Hematopoietic multipotent progenitor cell treated with erythropoietin and hydrocortisone succinate and interleukin-3 and kit ligand, for 4 days (in vitro differentiated cells): ENCODE measurements around the gene KIFC1.

ENCODE experiments used
- DNase-seq: peaks from one replicate; pipeline ENCODE4 v3.0.0-alpha.2; 2015

KIFC1 gene

GRCh38 chr6:33412140-33413009, 20.8 kb downstream of the KIFC1 start:
- no peak for DNase-seq

DNA sequence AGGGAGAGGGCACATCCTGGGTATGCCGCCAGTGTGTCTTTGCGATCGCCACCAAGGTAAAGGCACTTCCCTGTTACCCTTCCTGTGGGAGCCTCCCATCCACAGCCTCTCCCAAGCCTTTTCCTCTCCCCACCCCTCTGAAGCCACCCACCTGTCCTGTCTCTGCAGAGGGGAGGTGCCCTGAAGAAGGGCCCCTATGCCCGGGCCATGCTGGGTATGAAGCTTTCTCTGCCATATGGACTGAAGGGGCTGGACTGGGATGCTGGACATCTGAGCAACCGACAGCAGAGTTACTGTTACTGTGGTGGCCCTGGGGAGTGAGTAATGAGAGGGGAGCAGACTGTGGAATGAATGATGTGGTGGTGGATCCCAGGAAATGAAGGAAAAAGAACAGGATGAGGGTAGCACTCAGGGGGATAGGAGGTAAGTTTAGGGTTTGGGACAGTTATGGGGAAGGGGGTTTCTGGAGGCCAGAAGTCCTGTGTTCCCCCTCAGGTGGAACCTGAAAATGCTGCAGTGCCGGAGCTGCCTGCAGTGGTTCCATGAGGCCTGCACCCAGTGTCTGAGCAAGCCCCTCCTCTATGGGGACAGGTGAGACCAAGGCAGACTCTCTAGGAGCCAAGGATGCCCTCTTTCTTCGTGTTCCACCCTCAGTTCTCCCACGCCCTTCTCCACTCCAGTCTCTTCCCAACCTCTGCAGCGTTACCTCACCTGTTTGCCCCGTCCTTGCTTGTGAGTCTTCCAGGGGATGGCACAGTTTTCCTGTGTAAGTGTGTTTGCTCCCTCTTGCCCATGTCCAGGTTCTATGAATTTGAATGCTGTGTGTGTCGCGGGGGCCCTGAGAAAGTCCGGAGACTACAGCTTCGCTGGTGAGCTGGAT, 21.9 kb downstream of the KIFC1 start:
- no peak for DNase-seq

DNA sequence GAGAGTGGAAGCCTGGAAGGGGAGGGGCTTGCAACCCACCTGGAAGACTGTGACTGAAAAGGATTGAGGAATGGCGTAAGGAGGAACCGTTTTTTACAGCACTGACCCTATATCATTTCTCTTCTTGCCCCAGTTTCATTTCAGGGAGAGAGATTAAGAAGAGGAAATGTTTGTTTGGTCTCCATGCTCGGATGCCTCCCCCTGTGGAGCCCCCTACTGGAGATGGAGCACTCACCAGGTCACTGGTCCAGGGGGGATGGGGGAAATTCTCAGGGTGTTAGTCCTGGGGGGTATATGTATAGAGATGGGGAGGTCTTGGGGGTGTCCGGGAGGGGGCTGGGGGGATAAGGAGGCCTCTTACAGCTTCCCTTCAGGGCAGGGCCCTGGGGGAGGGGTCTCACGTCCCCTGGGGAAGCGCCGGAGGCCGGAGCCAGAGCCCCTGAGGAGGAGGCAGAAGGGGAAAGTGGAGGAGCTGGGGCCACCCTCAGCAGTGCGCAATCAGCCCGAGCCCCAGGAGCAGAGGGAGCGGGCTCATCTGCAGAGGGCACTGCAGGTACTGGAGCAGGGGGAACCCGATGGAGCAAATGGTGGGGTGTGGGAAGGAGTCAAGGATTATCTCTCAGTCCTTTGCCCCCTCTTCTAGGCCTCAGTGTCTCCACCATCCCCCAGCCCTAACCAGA, 23.1 kb downstream of the KIFC1 start:
- DNase-seq = peak; percentile 69

- DNase-seq = no peak
Measured at GRCh38 chr6:33415831-33416230, 24.2 kb downstream of the KIFC1 start.

- DNase-seq = no peak
Measured at GRCh38 chr6:33416386-33417127, 24.9 kb downstream of the KIFC1 start.

- DNase-seq = no peak
Measured at GRCh38 chr6:33417128-33417902, 25.7 kb downstream of the KIFC1 start.

DNA sequence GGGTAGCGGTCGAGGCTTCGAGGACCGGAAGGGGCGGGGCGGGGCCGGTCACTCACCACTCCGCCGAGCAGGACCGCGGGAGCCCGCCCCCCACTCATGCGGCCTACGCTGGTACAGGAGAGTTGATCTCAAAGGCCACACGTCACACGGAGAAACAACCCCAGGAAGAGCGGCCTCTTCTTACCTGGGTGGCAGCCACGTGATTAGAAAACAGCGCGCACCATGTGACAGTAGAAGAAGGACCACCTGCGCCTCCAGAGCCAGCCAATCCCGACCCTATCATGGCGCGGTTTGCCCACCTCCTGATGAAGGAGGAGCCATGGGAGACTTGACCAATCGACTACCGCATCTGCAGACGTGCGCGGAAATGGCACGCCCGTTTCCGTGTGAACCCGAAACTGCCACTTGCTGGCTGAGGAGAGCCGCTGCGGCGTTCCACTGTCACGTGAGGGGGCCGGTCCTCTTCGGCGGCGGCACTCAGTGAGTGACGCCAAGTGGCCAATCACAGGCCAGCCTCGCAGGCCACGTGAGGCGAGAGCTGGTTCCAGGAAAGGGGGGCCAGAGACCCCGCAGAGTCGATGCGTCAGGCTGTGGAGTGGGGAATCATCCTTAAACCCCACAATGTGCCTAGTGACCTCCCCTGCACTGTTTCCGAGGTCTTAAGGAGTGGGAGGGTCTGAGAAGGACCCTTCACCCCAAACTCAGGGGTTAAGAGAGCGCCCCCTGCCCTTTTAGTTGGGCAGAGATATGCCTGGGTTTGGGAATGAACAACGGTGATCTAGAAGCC, 26.5 kb downstream of the KIFC1 start, which contains the start of gene CUTA:
Gene CUTA (minus strand): TSS at position 205 of the 787 bp plus-strand sequence. CDS start 107 bp downstream, at position 98.
- peak; percentile 100 for DNase-seq

GRCh38 chr6:33418690-33419291, 27.2 kb downstream of the KIFC1 start:
- no peak for DNase-seq

DNA sequence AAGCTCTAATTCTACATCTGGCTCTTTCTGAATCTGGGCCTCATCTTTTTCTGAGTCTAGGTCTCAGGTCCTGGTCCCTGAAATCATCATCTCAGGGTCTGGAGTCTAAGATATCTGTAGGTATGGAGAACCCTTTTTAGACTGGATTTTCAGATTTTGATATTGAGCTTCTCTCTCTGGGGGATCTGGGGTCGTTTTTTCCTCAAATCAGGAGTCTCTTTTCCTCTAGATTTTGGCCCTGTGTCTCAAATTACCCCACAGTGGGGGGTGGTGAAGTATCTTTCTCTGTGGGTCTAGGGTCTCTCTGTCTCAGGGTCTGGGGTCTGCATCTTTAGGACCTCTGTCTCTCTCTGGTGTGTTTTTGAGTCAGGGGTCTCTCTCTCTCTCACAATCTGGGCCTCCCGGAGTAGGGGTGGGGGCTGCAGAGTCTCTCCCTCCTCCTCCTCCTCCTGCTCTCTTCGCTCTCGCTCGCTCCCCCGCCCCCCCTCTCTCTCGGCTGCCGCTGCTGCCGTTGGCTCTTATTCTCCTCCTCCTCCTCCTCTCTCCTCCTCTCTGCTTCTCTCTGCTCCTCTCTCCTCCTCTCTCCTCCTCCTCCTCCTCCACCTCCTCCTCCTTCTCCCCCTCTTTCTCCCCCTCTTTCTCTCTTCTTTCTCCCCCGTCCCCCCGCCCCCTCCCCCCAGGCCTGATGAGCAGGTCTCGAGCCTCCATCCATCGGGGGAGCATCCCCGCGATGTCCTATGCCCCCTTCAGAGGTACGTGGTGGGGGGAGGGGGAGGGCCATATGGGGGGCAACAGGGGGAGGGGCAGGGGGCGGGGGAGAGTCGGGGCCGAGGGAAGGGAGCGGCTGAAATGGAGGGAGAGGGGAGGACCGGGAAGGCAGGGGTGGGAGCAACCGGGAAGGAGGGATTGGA, 28.2 kb downstream of the KIFC1 start, which contains the start of gene SYNGAP1:
Gene SYNGAP1 (plus strand): TSS at position 486 of the 911 bp plus-strand sequence. CDS start 200 bp downstream, at position 686.
- DNase-seq = peak; percentile 77

- peak; percentile 71 for DNase-seq
Measured at GRCh38 chr6:33420491-33421343, 29.1 kb downstream of the KIFC1 start.

DNA sequence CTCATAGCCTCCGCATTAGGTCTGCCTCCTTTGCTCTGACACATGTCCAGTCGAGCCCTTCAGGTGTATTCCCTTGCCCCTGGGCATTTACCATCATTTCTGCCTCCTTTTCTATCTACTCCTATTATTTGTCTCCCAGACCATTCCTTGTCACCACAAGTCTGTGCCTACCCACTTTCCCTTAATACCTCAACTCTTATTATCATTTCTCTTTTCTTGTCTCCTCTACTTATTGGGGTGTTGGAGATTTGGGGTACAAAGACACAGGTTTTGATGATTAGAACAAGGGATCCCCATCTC, 29.7 kb downstream of the KIFC1 start:
- DNase-seq = no peak

DNA sequence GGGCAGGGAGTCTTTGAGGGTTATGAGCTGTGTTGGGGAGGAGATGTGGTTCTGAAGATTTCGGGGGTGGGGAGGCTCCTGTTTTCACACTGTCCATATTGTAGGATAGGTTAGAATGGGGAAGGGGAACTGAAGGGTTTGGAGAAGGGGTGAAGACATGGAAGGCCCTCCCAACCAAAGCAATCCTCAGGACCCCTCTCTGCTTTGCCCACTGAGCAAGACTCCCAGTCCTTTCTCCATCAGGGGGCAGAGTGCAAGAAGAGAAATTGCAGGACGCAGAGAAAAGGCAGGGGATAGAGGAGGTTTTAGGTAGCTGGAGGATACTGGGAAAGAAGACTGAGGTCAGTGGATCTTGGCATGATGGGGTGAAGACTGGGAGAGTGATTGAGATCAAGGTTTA, 32.2 kb downstream of the KIFC1 start:
- DNase-seq = no peak

DNA sequence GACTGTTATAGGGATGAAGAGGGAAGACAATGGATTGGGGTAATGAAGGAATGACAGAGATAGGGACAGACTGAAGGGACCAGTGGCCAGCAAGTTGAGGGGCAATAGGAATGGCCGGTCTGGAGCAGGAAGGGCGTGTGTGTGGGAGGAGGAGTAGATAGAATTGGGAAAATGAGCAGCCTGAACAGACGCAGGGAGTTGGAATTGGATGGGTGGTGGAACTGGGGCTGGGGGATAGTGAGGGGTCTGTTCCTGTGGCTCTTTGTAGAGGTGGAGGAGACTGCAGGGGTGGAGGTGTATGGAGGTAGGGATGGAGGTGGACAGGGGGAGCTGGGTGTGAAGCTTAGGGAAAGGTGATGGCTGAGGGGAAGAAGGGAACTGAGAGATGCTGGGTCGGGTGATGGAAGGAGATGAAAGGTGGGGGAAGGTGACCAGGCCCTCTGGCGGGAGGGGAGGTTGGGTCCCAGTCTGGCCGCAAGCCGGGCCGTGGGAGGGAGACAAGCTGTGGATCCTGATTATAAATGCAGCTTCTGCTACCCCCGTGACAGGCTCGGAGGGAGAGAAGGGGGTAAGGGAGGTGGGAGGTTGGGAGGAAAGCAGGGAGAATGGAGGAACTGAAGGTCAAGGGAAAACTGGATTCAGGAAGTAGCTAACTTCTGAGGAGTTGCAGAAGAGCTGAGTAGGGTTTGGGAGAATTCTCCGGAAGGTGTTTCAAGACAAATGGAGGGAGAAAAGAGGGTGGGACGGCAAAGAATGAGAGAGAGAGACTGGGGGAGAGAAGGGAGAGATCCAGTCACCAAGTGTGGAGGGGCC, 33.4 kb downstream of the KIFC1 start:
- no peak for DNase-seq

GRCh38 chr6:33425668-33426577, 34.3 kb downstream of the KIFC1 start:
- peak; percentile 95 for DNase-seq

DNA sequence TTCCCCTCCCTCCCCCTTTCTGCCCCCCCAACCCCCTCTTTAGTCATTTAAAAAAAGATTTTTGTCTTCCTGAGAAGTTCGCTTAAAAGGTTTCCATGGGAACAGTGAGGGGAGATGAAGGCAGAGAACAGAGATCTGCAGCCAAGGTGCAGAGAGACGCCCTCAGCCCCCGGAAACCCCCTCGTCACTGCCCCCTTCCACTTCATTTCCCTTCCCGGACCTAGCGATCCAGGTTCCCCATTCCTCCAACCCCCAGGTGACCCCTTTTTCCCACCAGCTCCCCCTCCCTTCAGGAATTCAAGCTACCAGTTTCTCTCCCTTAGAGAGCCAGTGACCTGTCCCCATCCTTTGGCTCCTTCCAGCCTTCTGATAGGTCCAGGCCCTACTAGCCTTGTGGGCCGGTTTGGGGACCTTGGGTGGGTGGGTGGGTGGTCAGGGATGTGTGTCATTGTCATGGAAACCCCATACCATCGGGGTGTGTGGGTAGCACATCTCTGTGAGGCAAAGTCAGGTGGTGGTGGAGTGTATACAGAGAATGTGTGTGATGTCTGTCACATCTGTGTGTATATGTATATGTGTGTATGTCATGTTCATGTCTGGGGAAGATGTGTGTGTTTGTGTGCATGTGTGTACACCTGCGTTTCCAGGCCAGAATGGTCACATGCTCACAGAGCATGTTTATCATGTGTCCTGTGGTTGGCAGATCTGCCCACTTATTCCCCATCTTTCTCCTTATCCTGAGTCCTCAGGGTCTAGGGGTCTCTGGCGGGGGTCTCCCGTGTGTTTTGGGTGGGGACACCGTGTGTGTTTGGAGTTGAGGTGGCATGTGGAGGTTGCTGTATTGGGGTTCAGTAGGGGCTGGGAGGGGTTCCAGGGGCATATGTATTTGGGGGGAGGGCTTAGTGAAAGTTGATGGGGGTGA, 35.2 kb downstream of the KIFC1 start:
- DNase-seq = peak; percentile 47
